Lung microvascular endothelial cell (primary cell): ENCODE measurements around the gene SUSD3. TPM values are rescaled to one million over a fixed set of nuclear protein-coding genes. Genes with fewer than 3 reads are reported as not detected.

Source experiments
- DNase-seq, 2 donors: peaks; one replicate each; pipeline versions ENCODE4 v3.0.0 to v3.0.0-alpha.2; 2010; ENCODE audit warnings: low read depth in 2 of 2
- total RNA-seq: library from RNA; depleted of rRNA; stranded (reverse); fragments of >200 nt; gene quantifications from 2 replicates; pipeline ENCODE4 v1.2.1, GENCODE V29; 2014

SUSD3 gene
- total RNA-seq, 1 donor from 2014 or later: not detected

- no peak for DNase-seq
Observed at GRCh38 chr9:93030642-93031628, 27.6 kb upstream of the SUSD3 start.

GRCh38 chr9:93031629-93032430 lies 26.7 kb upstream of the SUSD3 start:
- DNase-seq: no peak

GRCh38 chr9:93032545-93032944 lies 26.0 kb upstream of the SUSD3 start:
- DNase-seq: no peak

- DNase-seq: no peak
Observed at GRCh38 chr9:93033531-93033930, 25.0 kb upstream of the SUSD3 start.

- no peak for DNase-seq
Observed at GRCh38 chr9:93035106-93035660, 23.3 kb upstream of the SUSD3 start.

GRCh38 chr9:93035821-93036351 lies 22.6 kb upstream of the SUSD3 start:
- DNase-seq: no peak

GRCh38 chr9:93036887-93037475 lies 21.5 kb upstream of the SUSD3 start:
- no peak for DNase-seq

- no peak for DNase-seq
Observed at GRCh38 chr9:93037476-93037971, 21.0 kb upstream of the SUSD3 start.

GRCh38 chr9:93038918-93039317 lies 19.6 kb upstream of the SUSD3 start:
- no peak for DNase-seq

- DNase-seq: no peak
Observed at GRCh38 chr9:93039456-93039855, 19.0 kb upstream of the SUSD3 start.

- DNase-seq: no peak
Observed at GRCh38 chr9:93039976-93040375, 18.5 kb upstream of the SUSD3 start.

- DNase-seq: no peak
Observed at GRCh38 chr9:93040409-93040808, 18.1 kb upstream of the SUSD3 start.

- no peak for DNase-seq
Observed at GRCh38 chr9:93041108-93041802, 17.2 kb upstream of the SUSD3 start.

GRCh38 chr9:93043122-93043521 lies 15.4 kb upstream of the SUSD3 start:
- no peak for DNase-seq

GRCh38 chr9:93045521-93045920 lies 13.0 kb upstream of the SUSD3 start:
- DNase-seq: no peak

- DNase-seq: no peak
Observed at GRCh38 chr9:93048566-93049448, 9.7 kb upstream of the SUSD3 start.

GRCh38 chr9:93049491-93049890 lies 9.0 kb upstream of the SUSD3 start:
- DNase-seq: no peak

- DNase-seq: no peak
Observed at GRCh38 chr9:93050231-93050630, 8.3 kb upstream of the SUSD3 start.

GRCh38 chr9:93051680-93052089 lies 6.8 kb upstream of the SUSD3 start:
- DNase-seq: peak in 1 of 2 donors; percentile 13
